IMR-90 (cell line): ENCODE data around the gene PAWR. TPM values are rescaled to one million over a fixed set of nuclear protein-coding genes. Genes with fewer than 3 reads are reported as not detected.

Source experiments
- ATAC-seq: fragments of 200-7000 bp; cut with Tn5 transposase; 2 replicates; pipeline ENCODE4 v1.9.1; 2020; ENCODE audit warnings: low read depth, mild to moderate bottlenecking, moderate library complexity
- BruUV-seq: library from RNA; stranded (reverse); fragments of 400-500 nt; replicated peaks from 2 replicates; lab custom pipeline; 2021; lab: Mats Ljungman, UMichigan
- CTCF ChIA-PET: fragments of 300-600 bp; formaldehyde crosslinking; extraction: SDS; loops from one replicate; lab custom pipeline; 2021; ENCODE audit warnings: antibody characterized with exemption; lab: Yijun Ruan, JAX
- POLR2A ChIA-PET: fragments of 300-600 bp; sonication (Branson Sonifier 250); formaldehyde crosslinking; loops from one replicate; lab custom pipeline; 2022; ENCODE audit warnings: antibody characterized with exemption; ENCODE audit not compliant: unreplicated experiment; lab: Charles Lee
- DNase-seq: peaks from one replicate; pipeline ENCODE4 v3.0.0; 2013
- H2AFZ ChIP-seq: replicated peaks from 2 replicates; pipeline ENCODE3; 2013; ENCODE audit warnings: low read length, mild to moderate bottlenecking; ENCODE audit not compliant: poor library complexity
- H2AK5ac ChIP-seq: 2 replicates; pipeline ENCODE4 v1.6.1; 2013; ENCODE audit warnings: low read depth, low read length, inconsistent platforms
- H2AK9ac ChIP-seq: replicated peaks from 2 replicates; pipeline ENCODE3; 2013; ENCODE audit warnings: mild to moderate bottlenecking, low read depth, low read length, moderate library complexity; ENCODE audit not compliant: poor library complexity
- H2BK120ac ChIP-seq: 2 replicates; pipeline ENCODE4 v1.6.1; 2013; ENCODE audit warnings: low read depth, low read length, inconsistent platforms
- H2BK15ac ChIP-seq: 3 replicates; pipeline ENCODE4 v1.6.1; 2013; ENCODE audit warnings: low read depth, low read length, inconsistent platforms
- H2BK20ac ChIP-seq: 2 replicates; pipeline ENCODE4 v1.6.1; 2013; ENCODE audit warnings: low read depth, mild to moderate bottlenecking, inconsistent platforms, low read length, moderate library complexity
- H2BK5ac ChIP-seq: 2 replicates; pipeline ENCODE4 v1.6.1; 2013; ENCODE audit warnings: mild to moderate bottlenecking, low read depth, low read length, inconsistent platforms; ENCODE audit not compliant: poor library complexity, severe bottlenecking
- H3K14ac ChIP-seq: replicated peaks from 2 replicates; pipeline ENCODE4 v1.6.1; 2013; ENCODE audit warnings: low read depth, low read length, inconsistent platforms
- H3K18ac ChIP-seq: 2 replicates; pipeline ENCODE4 v1.6.1; 2013; ENCODE audit warnings: low read depth, low read length, control low read depth
- H3K23ac ChIP-seq: 2 replicates; pipeline ENCODE4 v1.6.1; 2013; ENCODE audit warnings: low read depth, low read length, inconsistent platforms
- H3K27ac ChIP-seq: 2 replicates; pipeline ENCODE4 v1.5.1; 2013; ENCODE audit warnings: mild to moderate bottlenecking, control low read depth, low read length; ENCODE audit not compliant: insufficient read depth
- H3K27me3 ChIP-seq: 2 replicates; pipeline ENCODE4 v1.6.1; 2013; ENCODE audit warnings: low read length; ENCODE audit not compliant: control insufficient read depth, insufficient read depth
- H3K36me3 ChIP-seq: 2 replicates; pipeline ENCODE4 v1.6.1; 2013; ENCODE audit warnings: low read length, mixed read lengths; ENCODE audit not compliant: control insufficient read depth, insufficient read depth
- H3K4ac ChIP-seq: 2 replicates; pipeline ENCODE4 v1.6.1; 2013; ENCODE audit warnings: low read depth, low read length, inconsistent platforms
- H3K4me1 ChIP-seq: 2 replicates; pipeline ENCODE4 v1.6.1; 2013; ENCODE audit warnings: low read length, mixed read lengths; ENCODE audit not compliant: control insufficient read depth, insufficient read depth
- H3K4me2 ChIP-seq: 2 replicates; pipeline ENCODE4 v1.6.1; 2013; ENCODE audit warnings: low read depth, mild to moderate bottlenecking, control low read depth, low read length, moderate library complexity
- H3K4me3 ChIP-seq: 2 replicates; pipeline ENCODE4 v1.5.1; 2013; ENCODE audit warnings: low read depth, mild to moderate bottlenecking, control low read depth, low read length, moderate library complexity; ENCODE audit not compliant: insufficient read depth
- H3K56ac ChIP-seq: 2 replicates; pipeline ENCODE4 v1.6.1; 2013; ENCODE audit warnings: low read length, inconsistent platforms; ENCODE audit not compliant: insufficient read depth; ENCODE audit errors: extremely low read depth
- H3K79me1 ChIP-seq, 2 experiments: 2 replicates each; pipeline ENCODE4 v1.6.1; 2013; ENCODE audit warnings: low read length in 2 of 2, inconsistent platforms in 1 of 2, low read depth in 1 of 2
- H3K9ac ChIP-seq: 2 replicates; pipeline ENCODE4 v1.6.1; 2013; ENCODE audit warnings: low read depth, low read length, control low read depth
- H3K9me1 ChIP-seq: 2 replicates; pipeline ENCODE4 v1.6.1; 2013; ENCODE audit warnings: low read length, inconsistent platforms; ENCODE audit not compliant: insufficient read depth
- H3K9me3 ChIP-seq: 2 replicates; pipeline ENCODE4 v1.6.1; 2013; ENCODE audit warnings: low read length; ENCODE audit not compliant: control insufficient read depth, insufficient read depth
- H4K20me1 ChIP-seq: 2 replicates; pipeline ENCODE4 v1.6.1; 2013; ENCODE audit warnings: low read length, inconsistent platforms; ENCODE audit not compliant: insufficient read depth
- H4K5ac ChIP-seq: 2 replicates; pipeline ENCODE4 v1.6.1; 2013; ENCODE audit warnings: mild to moderate bottlenecking, low read depth, low read length, control low read depth
- H4K8ac ChIP-seq, 2 experiments: 2 replicates each; pipeline ENCODE4 v1.6.1; 2013; ENCODE audit warnings: low read depth in 2 of 2, low read length in 2 of 2, control low read depth in 1 of 2, inconsistent platforms in 1 of 2
- H4K91ac ChIP-seq: 2 replicates; pipeline ENCODE4 v1.6.1; 2013; ENCODE audit warnings: low read depth, low read length, inconsistent platforms; ENCODE audit not compliant: insufficient read depth
- MAZ ChIP-seq: IDR thresholded peaks from 2 replicates; pipeline ENCODE4 v1.6.1; 2012; ENCODE audit warnings: low read depth, mild to moderate bottlenecking, low read length, improper control_type of control experiment, moderate library complexity, borderline replicate concordance
- NFE2L2 ChIP-seq: fragments of 150-350 bp; IDR thresholded peaks from 2 replicates; pipeline ENCODE4 v1.6.1; 2016; ENCODE audit warnings: low read depth, mild to moderate bottlenecking, low read length
- RFX5 ChIP-seq: IDR thresholded peaks from 2 replicates; pipeline ENCODE4 v1.8.0; 2012; ENCODE audit warnings: low read depth, mild to moderate bottlenecking, low read length, moderate library complexity
- WGBS, 2 experiments: methylation state at CpG; one replicate each; pipeline versions ENCODE4 v1.1.5 to v1.1.7; 2013; ENCODE audit warnings: missing lambda C conversion rate in 2 of 2; ENCODE audit not compliant: insufficient read length in 1 of 2; ENCODE audit errors: extremely low coverage in 2 of 2; 5-methylcytosine and 5-hydroxymethylcytosine counted together
- dilution Hi-C: fragments of 300-500 bp; cut with HindIII; formaldehyde crosslinking; loops from one replicate; pipeline ENCODE4 v1.14.3; 2018; ENCODE audit warnings: low sequenced_read_pairs; ENCODE audit not compliant: unreplicated experiment
- in situ Hi-C: fragments of 300-500 bp; cut with MboI; formaldehyde crosslinking; loops from 3 replicates; pipeline ENCODE4 v1.14.3; 2019; ENCODE audit warnings: low sequenced_read_pairs, inconsistent platforms, mixed read lengths
- intact Hi-C: fragments of 100-400 bp; cut with micrococcal nuclease; formaldehyde crosslinking; loops from 2 replicates; pipeline ENCODE4 v1.10.0; 2022
- polyA plus RNA-seq, 3 experiments: library from polyadenylated mRNA; depleted of rRNA; stranded (reverse); fragments of >200 nt; gene quantifications; 2 replicates each; pipeline ENCODE4 v1.2.3, GENCODE V29; 2012; ENCODE audit warnings: low replicate concordance in 1 of 3
- total RNA-seq: library from RNA; depleted of rRNA; stranded (reverse); fragments of >200 nt; gene quantifications from 2 replicates; pipeline ENCODE4 v1.2.3, GENCODE V29; 2012

PAWR gene
- total and polyA plus RNA-seq, 2 of the 4 experiments (the other 2 are of a cell fraction) = 13.2 to 13.6 TPM

- Histone ChIP-seq H3K36me3 (peaks cover 12% of the 10 kb centered on the region), H3K9me1 (peaks cover 12% of the 10 kb centered on the region), H3K79me1 (peaks cover 30 to 50% of the 10 kb centered on the region in 2 experiments), H4K8ac (no peak overlapping the region), H3K9ac (no peak overlapping the region), H3K18ac (no peak overlapping the region), H3K27me3 (no peaks in the 10 kb centered on the region), H3K23ac (no peak overlapping the region), H2AFZ (no peak overlapping the region), H2AK9ac (no peak overlapping the region), H2BK120ac (no peak overlapping the region), H3K56ac (no peak overlapping the region), H2AK5ac (no peak overlapping the region), H3K14ac (no peak overlapping the region), H2BK15ac (no peak overlapping the region), H3K27ac (no peak overlapping the region), H2BK5ac (no peak overlapping the region), H3K4ac (no peak overlapping the region), H4K20me1 (no peaks in the 10 kb centered on the region), H4K5ac (no peak overlapping the region), H3K9me3 (no peaks in the 10 kb centered on the region), H4K91ac (no peak overlapping the region), H3K4me3 (no peak overlapping the region), H2BK20ac (no peak overlapping the region), H3K4me1 (no peaks in the 10 kb centered on the region), H3K4me2 (no peak overlapping the region)
- dilution Hi-C loops (no loop called here), intact Hi-C loops (no loop called here), in situ Hi-C loops (no loop called here)
- DNase-seq (no peak), ATAC-seq (no peak)
- ChIA-PET POLR2A (no interaction called here), CTCF (no interaction called here)
- BruUV-seq = no TSS peak
- TF ChIP-seq RFX5 (no peak), MAZ (no peak), NFE2L2 (no peak)
- WGBS, 2 experiments = no CpG with 5 or more reads among the region's 4 CpGs
Observed at GRCh38 chr12:79617696-79618095, 73.1 kb downstream of the PAWR start.
